B cell (primary cell): ENCODE results near the gene NTM. TPM values are rescaled to one million over a fixed set of nuclear protein-coding genes. Genes with fewer than 3 reads are reported as not detected.

Experiments
- ATAC-seq: fragments of 200-7000 bp; cut with Tn5 transposase; one replicate; pipeline ENCODE4 v1.10.0; 2021; ENCODE audit warnings: low read depth, mild to moderate bottlenecking, moderate number of reproducible peaks, moderate library complexity
- CTCF ChIA-PET: fragments of 350-600 bp; sonication (Branson Sonifier 250); formaldehyde crosslinking; loops from one replicate; lab custom pipeline; 2021; ENCODE audit warnings: antibody characterized with exemption, inconsistent platforms; lab: Charles Lee
- POLR2A ChIA-PET: fragments of 350-600 bp; sonication (Branson Sonifier 250); formaldehyde crosslinking; loops from one replicate; lab custom pipeline; 2021; ENCODE audit warnings: antibody characterized with exemption; lab: Charles Lee
- DNase-seq: peaks from one replicate; pipeline ENCODE4 v3.0.0; 2013
- H2AFZ ChIP-seq: 2 replicates; pipeline ENCODE4 v1.6.1; 2012; ENCODE audit warnings: mild to moderate bottlenecking, low read depth, low read length; ENCODE audit not compliant: insufficient read depth, poor library complexity, severe bottlenecking
- H3K27ac ChIP-seq, 2 donors: 1 replicate in 1 of 2; 2 replicates in 1 of 2; pipeline ENCODE4 v1.5.1; 2012 to 2013; ENCODE audit warnings: low read length in 2 of 2, mild to moderate bottlenecking in 2 of 2, moderate library complexity in 1 of 2
- H3K27me3 ChIP-seq, 4 experiments: fragments of 200-600 bp in 1 of 4; sonication (generic) in 1 of 4; replicated peaks in 1 of 4; 1 replicate in 2 of 4; 2 replicates in 2 of 4; pipeline versions ENCODE4 v1.6.1 to v1.7.0; 2013 to 2016; ENCODE audit warnings: low read length in 3 of 4, mild to moderate bottlenecking in 2 of 4, mixed read lengths in 1 of 4, moderate library complexity in 1 of 4; ENCODE audit not compliant: insufficient read depth in 4 of 4, control insufficient read depth in 3 of 4; ENCODE audit errors: control extremely low read depth in 1 of 4
- H3K36me3 ChIP-seq, 2 experiments: replicated peaks in 1 of 2; 1 replicate in 1 of 2; 2 replicates in 1 of 2; pipeline versions ENCODE4 v1.6.1 to v1.7.1; 2013; ENCODE audit warnings: low read length in 1 of 2; ENCODE audit not compliant: insufficient read depth in 2 of 2, control insufficient read depth in 1 of 2; ENCODE audit errors: control extremely low read depth in 1 of 2, extremely low read depth in 1 of 2
- H3K4me1 ChIP-seq, 2 donors: fragments of 200-600 bp in 1 of 2; sonication (generic) in 1 of 2; 1 replicate in 1 of 2; 2 replicates in 1 of 2; pipeline versions ENCODE4 v1.5.1 to v1.6.1; 2013 to 2017; ENCODE audit warnings: low read length in 2 of 2; ENCODE audit not compliant: control insufficient read depth in 2 of 2, insufficient read depth in 2 of 2
- H3K4me2 ChIP-seq: replicated peaks from 2 replicates; pipeline ENCODE3; 2012; ENCODE audit warnings: mild to moderate bottlenecking, low read depth, low read length; ENCODE audit not compliant: poor library complexity, severe bottlenecking
- H3K4me3 ChIP-seq, 5 experiments: fragments of 200-600 bp in 1 of 5; sonication (generic) in 1 of 5; 1 replicate in 3 of 5; 2 replicates in 2 of 5; pipeline versions ENCODE4 v1.5.1 to v1.7.0; 2011 to 2016; ENCODE audit warnings: low read length in 4 of 5, mild to moderate bottlenecking in 4 of 5, low read depth in 2 of 5, control low read depth in 1 of 5, moderate library complexity in 1 of 5; ENCODE audit not compliant: insufficient read depth in 1 of 5; ENCODE audit errors: control extremely low read depth in 1 of 5, extremely low read depth in 1 of 5
- H3K79me2 ChIP-seq: fragments of 200-600 bp; sonication (generic); one replicate; pipeline ENCODE4 v1.6.0; 2016; ENCODE audit warnings: low read length; ENCODE audit not compliant: control insufficient read depth, insufficient read depth
- H3K9ac ChIP-seq: fragments of 200-600 bp; sonication (generic); 2 replicates; pipeline ENCODE4 v1.6.1; 2017; ENCODE audit warnings: mild to moderate bottlenecking, low read length, moderate library complexity
- H3K9me3 ChIP-seq, 3 donors: one replicate each; pipeline versions ENCODE4 v1.6.1 to v1.7.1; 2013; ENCODE audit warnings: low read length in 2 of 3; ENCODE audit not compliant: control insufficient read depth in 2 of 3, insufficient read depth in 1 of 3; ENCODE audit errors: control extremely low read depth in 1 of 3
- H4K20me1 ChIP-seq: 2 replicates; pipeline ENCODE4 v1.6.0; 2012; ENCODE audit warnings: mild to moderate bottlenecking, low read length; ENCODE audit not compliant: insufficient read depth, control insufficient read depth, poor library complexity, severe bottlenecking
- H3K27ac Mint-ChIP-seq: one replicate; pipeline ENCODE4 v1.8.0; 2021; ENCODE audit warnings: mixed read lengths
- H3K27me3 Mint-ChIP-seq: one replicate; pipeline ENCODE4 v1.8.0; 2021; ENCODE audit warnings: mixed read lengths
- H3K4me1 Mint-ChIP-seq: one replicate; pipeline ENCODE4 v1.8.0; 2021; ENCODE audit warnings: mixed read lengths
- H3K4me3 Mint-ChIP-seq: one replicate; pipeline ENCODE4 v1.8.0; 2021; ENCODE audit warnings: mixed read lengths
- H3K9me3 Mint-ChIP-seq: one replicate; pipeline ENCODE4 v1.8.0; 2022; ENCODE audit warnings: mixed read lengths; ENCODE audit not compliant: insufficient read depth
- EZH2 ChIP-seq: IDR thresholded peaks from 2 replicates; pipeline ENCODE4 v1.6.1; 2012; ENCODE audit warnings: borderline replicate concordance, low read depth, mild to moderate bottlenecking, moderate library complexity, low read length; ENCODE audit not compliant: insufficient read depth, poor library complexity, severe bottlenecking
- WGBS: methylation state at CpG from one replicate; pipeline ENCODE4 v1.1.5; 2013; ENCODE audit warnings: missing lambda C conversion rate; ENCODE audit not compliant: insufficient coverage; 5-methylcytosine and 5-hydroxymethylcytosine counted together
- intact Hi-C: fragments of 100-400 bp; cut with micrococcal nuclease; formaldehyde crosslinking; loops from one replicate; pipeline ENCODE4 v1.10.0; 2022
- polyA plus RNA-seq: library from polyadenylated mRNA; depleted of rRNA; stranded (reverse); fragments of >200 nt; gene quantifications from 2 replicates; pipeline ENCODE4 v1.2.3, GENCODE V29; 2012
- total RNA-seq, 2 donors: library from RNA; stranded (reverse); fragments of 120-200 nt in 1 of 2; gene quantifications; 1 replicate in 1 of 2; 2 replicates in 1 of 2; pipeline versions ENCODE4 v1.2.3 to v1.2.4, GENCODE V29; 2013 to 2022
- TF ChIP-seq, protein P1 (sequence below): fragments of 200-600 bp; IDR thresholded peaks from one replicate; pipeline ENCODE4 v1.8.0; 2022; ENCODE audit warnings: antibody characterized with exemption, mild to moderate bottlenecking

The NTM gene
- total and polyA plus RNA-seq, 2 donors (not counting 1 experiment from before 2014, with no cell fraction given) = not detected

DNA sequence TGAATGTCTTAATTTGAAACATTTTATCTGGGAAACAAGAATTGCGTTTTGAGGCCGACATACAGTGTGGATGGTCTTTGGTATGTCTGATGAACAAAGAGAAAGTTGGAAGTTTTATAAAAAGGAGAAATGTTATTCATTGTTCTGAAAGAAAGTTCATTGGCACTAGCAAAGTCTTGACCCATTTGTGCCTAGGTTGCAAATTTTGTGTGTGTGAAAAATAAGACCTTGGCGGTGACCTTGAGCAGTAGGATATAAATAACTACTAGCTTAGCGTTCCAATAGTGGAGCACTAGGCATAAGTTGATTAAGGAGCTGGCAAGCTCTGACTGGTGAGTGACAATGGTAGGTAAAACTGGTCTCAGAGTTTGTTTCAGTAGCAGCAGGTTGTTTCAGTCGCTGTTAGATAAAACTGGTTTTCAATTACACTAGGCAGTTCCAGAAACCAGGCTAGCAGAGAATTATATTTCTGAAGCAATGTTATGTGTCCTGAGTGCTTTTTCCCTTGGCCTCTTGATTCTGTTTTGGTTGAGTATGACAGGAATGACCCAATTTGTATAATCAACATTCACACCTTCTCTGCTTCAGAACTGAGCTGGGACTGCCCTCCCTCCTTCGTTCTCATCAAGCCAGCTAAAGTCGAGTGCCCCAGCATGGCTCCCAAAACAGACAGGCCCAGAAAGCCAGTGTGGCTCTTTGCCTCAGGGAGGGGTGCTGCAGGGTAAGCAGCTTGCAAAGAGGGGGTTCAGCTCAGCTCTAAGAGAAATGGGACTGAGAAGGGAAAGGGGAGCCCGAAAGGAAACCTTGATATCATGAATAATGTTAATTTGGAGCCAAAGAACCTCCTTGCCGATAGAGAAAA, 85.7 kb downstream of the NTM start:
- Histone ChIP-seq H3K9me3 (peaks cover 0 to 7% (median 0%) of the 10 kb centered on the region in 3 donors), H3K79me2 (no peaks in the 10 kb centered on the region), H3K27ac (no peak overlapping the region), H3K27me3 (no peaks in the 10 kb centered on the region), H3K4me2 (no peak overlapping the region), H3K36me3 (no peaks in the 10 kb centered on the region), H3K4me1 (no peaks in the 10 kb centered on the region), H4K20me1 (no peaks in the 10 kb centered on the region), H3K9ac (no peak overlapping the region), H3K4me3 (no peak overlapping the region), H2AFZ (no peak overlapping the region)
- WGBS = 87% methylated on average over 9 of the region's 9 CpGs
- TF ChIP-seq EZH2 = no peak
- no peaks in the 10 kb centered on the region for H3K27me3 Mint-ChIP-seq
- intact Hi-C loops = no loop called here
- no peak for ATAC-seq
- no peaks in the 10 kb centered on the region for H3K9me3 Mint-ChIP-seq
- ChIA-PET CTCF (no interaction called here), POLR2A (no interaction called here)
- H3K4me1 Mint-ChIP-seq = no peaks in the 10 kb centered on the region
- no peak overlapping the region for H3K4me3 Mint-ChIP-seq
- H3K27ac Mint-ChIP-seq = no peak overlapping the region
- DNase-seq = no peak

DNA sequence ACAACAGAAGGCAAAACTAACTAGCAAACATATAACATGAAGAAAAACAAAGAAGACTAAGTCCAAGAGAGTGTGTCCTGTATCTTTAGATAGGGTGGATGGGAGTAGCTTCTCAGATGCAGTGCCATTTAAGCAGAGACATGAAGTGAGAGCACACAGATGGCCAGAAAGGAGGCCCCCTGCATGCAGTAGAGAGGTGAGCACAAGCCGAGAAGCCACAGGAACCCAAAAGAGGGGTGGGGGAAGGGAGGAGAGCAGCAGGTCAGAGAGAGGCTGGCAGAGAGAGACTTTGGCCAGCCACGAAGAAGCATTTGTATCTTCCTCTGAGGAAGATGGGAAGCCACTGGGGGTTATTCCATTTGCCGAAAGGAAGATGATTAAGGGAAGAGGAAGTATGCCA, 86.7 kb downstream of the NTM start:
- ATAC-seq (no peak), DNase-seq (no peak)
- Histone ChIP-seq H3K9ac (no peak overlapping the region), H4K20me1 (no peaks in the 10 kb centered on the region), H3K27ac (no peak overlapping the region), H3K9me3 (peaks cover 0 to 3% (median 0%) of the 10 kb centered on the region in 3 donors), H3K4me2 (no peak overlapping the region), H3K4me3 (no peak overlapping the region), H3K27me3 (no peaks in the 10 kb centered on the region), H2AFZ (no peak overlapping the region), H3K4me1 (no peaks in the 10 kb centered on the region), H3K36me3 (no peaks in the 10 kb centered on the region), H3K79me2 (no peaks in the 10 kb centered on the region)
- ChIA-PET POLR2A (no interaction called here), CTCF (no interaction called here)
- no peaks in the 10 kb centered on the region for H3K4me1 Mint-ChIP-seq
- intact Hi-C loops = no loop called here
- no peak overlapping the region for H3K27ac Mint-ChIP-seq
- no peak for TF ChIP-seq EZH2
- TF ChIP-seq, protein P1, sequence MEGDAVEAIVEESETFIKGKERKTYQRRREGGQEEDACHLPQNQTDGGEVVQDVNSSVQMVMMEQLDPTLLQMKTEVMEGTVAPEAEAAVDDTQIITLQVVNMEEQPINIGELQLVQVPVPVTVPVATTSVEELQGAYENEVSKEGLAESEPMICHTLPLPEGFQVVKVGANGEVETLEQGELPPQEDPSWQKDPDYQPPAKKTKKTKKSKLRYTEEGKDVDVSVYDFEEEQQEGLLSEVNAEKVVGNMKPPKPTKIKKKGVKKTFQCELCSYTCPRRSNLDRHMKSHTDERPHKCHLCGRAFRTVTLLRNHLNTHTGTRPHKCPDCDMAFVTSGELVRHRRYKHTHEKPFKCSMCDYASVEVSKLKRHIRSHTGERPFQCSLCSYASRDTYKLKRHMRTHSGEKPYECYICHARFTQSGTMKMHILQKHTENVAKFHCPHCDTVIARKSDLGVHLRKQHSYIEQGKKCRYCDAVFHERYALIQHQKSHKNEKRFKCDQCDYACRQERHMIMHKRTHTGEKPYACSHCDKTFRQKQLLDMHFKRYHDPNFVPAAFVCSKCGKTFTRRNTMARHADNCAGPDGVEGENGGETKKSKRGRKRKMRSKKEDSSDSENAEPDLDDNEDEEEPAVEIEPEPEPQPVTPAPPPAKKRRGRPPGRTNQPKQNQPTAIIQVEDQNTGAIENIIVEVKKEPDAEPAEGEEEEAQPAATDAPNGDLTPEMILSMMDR = no peak
- no peaks in the 10 kb centered on the region for H3K27me3 Mint-ChIP-seq
- no peak overlapping the region for H3K4me3 Mint-ChIP-seq
- no peaks in the 10 kb centered on the region for H3K9me3 Mint-ChIP-seq
- WGBS = 39% methylated on average over 3 of the region's 3 CpGs
